ENCODE data around the gene RUNX1.

DNA sequence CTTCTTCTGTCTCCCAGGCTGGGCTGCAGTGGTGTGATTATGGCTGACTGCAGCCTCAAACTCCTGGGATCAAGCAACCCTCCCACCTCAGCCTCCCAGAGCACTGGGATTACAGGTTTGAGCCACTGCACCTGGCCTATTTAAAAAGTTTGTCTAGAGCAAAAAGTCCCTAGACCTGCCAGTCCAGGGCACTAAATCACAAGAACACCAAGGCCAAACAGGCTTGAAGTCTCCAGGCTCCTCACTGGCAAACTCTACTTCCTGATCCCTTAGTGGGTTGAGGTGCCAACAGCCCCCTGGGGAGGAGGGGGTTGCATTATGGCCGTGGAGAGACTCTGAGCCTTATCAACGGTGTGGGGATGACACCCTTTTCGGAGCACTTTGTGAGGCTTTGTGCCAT is 304.3 kb downstream of the RUNX1 start:
- TF ChIP-seq FOXM1 (IDR thresholded peaks at IDR 0.05; ENCODE audit: borderline replicate concordance) = no peak
- TF ChIP-seq ELF4 (IDR thresholded peaks at IDR 0.05) = no peak
- TF ChIP-seq LEF1 (IDR thresholded peaks at IDR 0.05; ENCODE audit: borderline replicate concordance) = no peak
- TF ChIP-seq L3MBTL2 (conservative IDR thresholded peaks at IDR 0.05) = no peak
- TF ChIP-seq SP1 (IDR thresholded peaks at IDR 0.05) = no peak
- TF ChIP-seq NFRKB (IDR thresholded peaks at IDR 0.05) = no peak
- TF ChIP-seq FOXA1 (IDR thresholded peaks at IDR 0.05) = no peak
- TF ChIP-seq FOXK2 (IDR thresholded peaks at IDR 0.05) = no peak
- TF ChIP-seq ARNT (IDR thresholded peaks at IDR 0.05) = no peak
- no peak for TF ChIP-seq TARDBP (IDR thresholded peaks at IDR 0.05)
- TF ChIP-seq ZNF384 (IDR thresholded peaks at IDR 0.05) = no peak

All from HEK293T (cell line).